NT2/D1 (cell line): Measurements from ENCODE around the gene TNK1.
"Not testable (repeated sequence)": the region's sequence is repeated elsewhere in the genome, so short reads cannot be mapped to it uniquely, and the experiment has no call there.

Experiments
- DNase-seq: peaks from one replicate; pipeline ENCODE4 v3.0.0-alpha.2; 2011; ENCODE audit warnings: low read depth, low spot score
- H3K27me3 ChIP-seq: 2 replicates; pipeline ENCODE4 v1.6.0; 2011; ENCODE audit warnings: mild to moderate bottlenecking; ENCODE audit not compliant: insufficient read length, insufficient read depth
- H3K36me3 ChIP-seq: 2 replicates; pipeline ENCODE4 v1.6.1; 2011; ENCODE audit warnings: mild to moderate bottlenecking, low read length, mixed read lengths; ENCODE audit not compliant: insufficient read depth, insufficient read length
- H3K4me1 ChIP-seq: 2 replicates; pipeline ENCODE4 v1.5.1; 2011; ENCODE audit not compliant: insufficient read depth, insufficient read length
- H3K4me3 ChIP-seq: 2 replicates; pipeline ENCODE4 v1.5.1; 2011; ENCODE audit warnings: low read depth; ENCODE audit not compliant: insufficient read length
- H3K9ac ChIP-seq: 2 replicates; pipeline ENCODE4 v1.6.0; 2011; ENCODE audit warnings: low read depth; ENCODE audit not compliant: insufficient read length
- H3K9me3 ChIP-seq: 2 replicates; pipeline ENCODE4 v1.5.1; 2011; ENCODE audit warnings: mild to moderate bottlenecking, low read length; ENCODE audit not compliant: insufficient read depth
- SUZ12 ChIP-seq: IDR thresholded peaks from 2 replicates; pipeline ENCODE4 v1.6.1; 2011; ENCODE audit not compliant: insufficient read length, insufficient read depth; ENCODE audit errors: extremely low read depth
- YY1 ChIP-seq: IDR thresholded peaks from 2 replicates; pipeline ENCODE4 v1.6.1; 2011; ENCODE audit not compliant: insufficient read length, insufficient read depth
- ZNF274 ChIP-seq: IDR thresholded peaks from 2 replicates; pipeline ENCODE4 v1.6.1; 2011; ENCODE audit warnings: mild to moderate bottlenecking, low read depth, low read length

Gene TNK1

GRCh38 chr17:7380855-7381683 is at the start of gene TNK1:
TNK1 (plus strand) TSS chr17:7381089; CDS start chr17:7382927, 1,838 bp downstream.
- Histone ChIP-seq H3K4me1 (peaks cover 22% of the 10 kb centered on the region), H3K9me3 (peaks cover 5% of the 10 kb centered on the region; the same call in 1 of the 2 replicates), H3K36me3 (no peaks in the 10 kb centered on the region), H3K4me3 (peak within 1 kb of the TSS; percentile 54), H3K27me3 (peaks cover 45% of the 10 kb centered on the region), H3K9ac (peak within 1 kb of the TSS; percentile 78)
- DNase-seq: no peak
- TF ChIP-seq ZNF274 (no peak), SUZ12 (no peak), YY1 (no peak)

DNA sequence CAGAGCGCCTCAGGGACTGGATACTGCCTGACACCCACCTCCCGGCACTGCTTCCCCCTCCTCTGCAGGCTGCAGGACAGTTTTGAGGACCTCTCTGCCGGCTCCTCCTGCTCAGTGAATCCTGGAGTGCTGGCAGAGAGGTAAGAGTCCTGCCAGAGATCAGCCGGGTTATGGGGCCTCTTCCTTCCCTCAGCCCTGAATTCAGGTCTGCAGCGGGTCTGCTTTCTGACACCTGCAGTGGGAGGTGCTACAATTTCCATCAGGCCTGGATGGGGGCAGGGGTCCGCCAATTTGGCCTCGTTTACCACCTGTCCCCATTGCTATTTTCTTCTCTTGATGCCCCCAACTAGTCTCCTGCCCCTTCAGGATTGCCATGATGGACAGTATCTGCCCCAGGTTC is 48.8 kb upstream of the TNK1 start:
- Histone ChIP-seq H3K9ac (no peak overlapping the region), H3K9me3 (no peaks in the 10 kb centered on the region), H3K27me3 (no peaks in the 10 kb centered on the region), H3K36me3 (peaks cover 6% of the 10 kb centered on the region), H3K4me3 (no peak overlapping the region), H3K4me1 (peaks cover 3% of the 10 kb centered on the region)
- TF ChIP-seq SUZ12: no peak
- no peak for TF ChIP-seq ZNF274
- no peak for TF ChIP-seq YY1
- DNase-seq: no peak

DNA sequence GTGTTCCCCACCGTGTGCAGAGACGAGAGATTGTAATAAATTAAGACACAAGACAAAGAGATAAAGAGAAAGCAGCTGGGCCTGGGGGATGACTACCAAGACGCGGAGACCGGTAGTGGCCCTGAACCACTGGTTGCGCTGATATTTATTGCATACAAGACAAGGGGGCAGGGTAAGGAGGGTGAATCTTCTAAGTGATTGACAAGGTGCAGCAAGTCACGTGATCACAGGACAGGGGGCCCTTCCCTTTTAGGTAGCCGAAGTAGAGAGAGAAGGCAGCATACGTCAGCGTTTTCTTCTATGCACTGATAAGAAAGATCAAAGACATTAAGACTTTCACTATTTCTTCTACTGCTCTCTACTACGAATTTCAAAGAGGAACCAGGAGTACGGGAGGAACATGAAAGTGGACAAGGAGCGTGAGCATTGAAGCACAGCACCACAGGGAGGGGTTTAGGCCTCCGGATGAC is 48.3 kb upstream of the TNK1 start:
- not testable (repeated sequence) for H3K9ac ChIP-seq, H3K27me3 ChIP-seq, DNase-seq, H3K4me1 ChIP-seq, H3K9me3 ChIP-seq, H3K36me3 ChIP-seq, H3K4me3 ChIP-seq

- Histone ChIP-seq H3K27me3 (no peaks in the 10 kb centered on the region), H3K9me3 (no peaks in the 10 kb centered on the region), H3K9ac (no peak overlapping the region), H3K36me3 (no peaks in the 10 kb centered on the region), H3K4me1 (peaks cover 3% of the 10 kb centered on the region), H3K4me3 (no peak overlapping the region)
- DNase-seq: no peak
- TF ChIP-seq SUZ12 (no peak), ZNF274 (no peak), YY1 (no peak)
Observed at GRCh38 chr17:7334938-7335538, 45.9 kb upstream of the TNK1 start.

GRCh38 chr17:7335765-7336164 is 45.1 kb upstream of the TNK1 start:
- not testable (repeated sequence) for H3K9me3 ChIP-seq, H3K36me3 ChIP-seq, H3K4me1 ChIP-seq, DNase-seq, H3K4me3 ChIP-seq, H3K27me3 ChIP-seq, H3K9ac ChIP-seq

GRCh38 chr17:7336240-7337175 is 44.4 kb upstream of the TNK1 start, which contains the start of gene ACAP1:
ACAP1 (plus strand) TSS chr17:7336529; CDS start chr17:7336735, 206 bp downstream.
- H3K4me3 ChIP-seq: no peak within 1 kb of the TSS
- H3K9me3 ChIP-seq: no peaks in the 10 kb centered on the region
- H3K36me3 ChIP-seq: no peaks in the 10 kb centered on the region
- no peak for TF ChIP-seq SUZ12
- TF ChIP-seq ZNF274: no peak
- no peak for TF ChIP-seq YY1
- H3K4me1 ChIP-seq: peaks cover 3% of the 10 kb centered on the region
- peak within 1 kb of the TSS; percentile 17 for H3K9ac ChIP-seq
- no peak for DNase-seq
- no peaks in the 10 kb centered on the region for H3K27me3 ChIP-seq

- not testable (repeated sequence) for H3K4me1 ChIP-seq, DNase-seq, H3K9me3 ChIP-seq, H3K4me3 ChIP-seq, H3K36me3 ChIP-seq, H3K9ac ChIP-seq, H3K27me3 ChIP-seq
Observed at GRCh38 chr17:7337600-7337999, 43.3 kb upstream of the TNK1 start.
